NCI-H526 (cell line): Measurements from ENCODE around the gene GPRC5D.

Experiments used
- DNase-seq, 2 experiments: peaks; one replicate each; lab custom pipeline; 2025; lab: John Stamatoyannopoulos, UW

GPRC5D gene

DNA sequence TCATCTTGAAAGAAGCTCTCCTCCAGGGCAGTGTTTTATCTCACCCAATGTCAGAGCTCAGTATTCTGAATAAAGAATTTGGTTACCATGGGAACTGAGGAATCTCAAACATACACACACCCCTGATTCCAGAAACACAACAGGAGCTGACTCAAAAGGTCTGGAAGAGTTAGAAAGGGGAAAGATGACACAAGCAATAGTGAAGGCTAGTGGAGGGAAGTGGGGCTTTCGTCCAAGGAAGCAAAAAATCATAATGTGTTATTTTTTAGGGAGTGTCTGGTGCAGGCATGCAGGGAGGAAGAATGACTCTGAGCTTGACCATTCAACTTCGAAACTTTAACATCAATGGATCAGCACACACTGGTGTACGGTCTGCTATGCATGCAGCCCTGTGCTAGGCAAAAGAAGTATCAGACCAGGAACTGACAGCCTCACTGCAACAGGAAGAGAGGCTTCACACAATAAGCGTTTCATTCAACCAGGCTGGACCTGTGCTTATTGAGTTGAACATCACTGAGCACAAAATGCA lies 27.8 kb upstream of the GPRC5D start:
- DNase-seq = no peak

DNA sequence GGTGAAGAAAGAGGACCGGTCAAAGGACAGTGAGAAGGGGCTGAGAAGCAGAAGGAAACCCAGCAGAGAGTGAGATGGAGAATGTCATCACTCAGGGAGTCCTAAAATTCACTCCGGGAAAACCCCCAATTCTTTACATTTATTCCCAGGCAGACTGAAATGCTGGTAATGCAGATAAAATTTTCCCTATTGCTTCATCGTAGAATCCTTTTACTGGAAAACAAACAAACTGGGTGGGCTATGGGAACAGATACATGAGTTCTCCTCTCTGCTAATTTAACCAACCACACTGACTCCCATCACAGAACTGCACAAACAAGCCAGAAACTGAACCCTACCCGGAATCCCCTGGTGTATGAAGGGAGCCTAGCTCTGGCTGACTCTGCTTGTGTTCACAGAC lies 27.2 kb upstream of the GPRC5D start:
- DNase-seq = no peak

DNA sequence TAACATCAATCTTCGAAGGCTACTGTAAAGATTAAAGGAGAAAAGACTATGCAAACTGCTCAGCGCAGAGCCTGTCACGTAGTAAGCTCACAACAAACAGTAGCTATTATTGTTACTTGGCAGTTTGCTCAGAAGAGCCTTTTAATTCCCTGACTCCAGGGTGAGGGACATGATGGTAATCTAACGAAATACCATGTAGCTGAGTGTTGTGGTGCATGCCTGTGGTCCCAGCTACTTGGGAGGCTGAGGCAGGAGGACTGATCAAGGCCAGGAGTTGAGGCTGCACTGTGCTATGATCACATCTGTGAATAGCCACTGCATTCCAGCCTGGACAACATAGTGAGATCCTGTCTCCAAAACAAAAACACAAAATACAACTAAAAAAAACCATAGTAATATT lies 25.3 kb upstream of the GPRC5D start:
- DNase-seq = no peak

DNA sequence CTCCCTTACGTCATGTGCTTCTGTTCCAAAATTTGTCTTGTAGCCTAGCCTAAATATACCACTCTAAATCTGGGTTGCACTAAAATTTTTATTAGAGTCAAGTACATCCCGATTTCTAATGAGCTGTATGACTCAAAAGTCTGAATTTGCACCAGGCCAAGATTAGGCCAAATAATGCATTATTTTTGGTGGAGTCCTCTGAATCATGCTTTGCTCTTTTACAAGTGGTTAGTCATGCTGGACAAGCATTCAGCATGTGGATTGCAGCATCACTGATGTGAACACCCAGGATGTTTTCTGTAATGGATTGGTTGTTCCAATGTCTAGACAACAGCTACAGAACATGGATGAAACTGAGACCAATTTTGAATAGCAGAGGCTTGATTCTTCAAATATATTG lies 24.4 kb upstream of the GPRC5D start:
- DNase-seq = no peak

DNA sequence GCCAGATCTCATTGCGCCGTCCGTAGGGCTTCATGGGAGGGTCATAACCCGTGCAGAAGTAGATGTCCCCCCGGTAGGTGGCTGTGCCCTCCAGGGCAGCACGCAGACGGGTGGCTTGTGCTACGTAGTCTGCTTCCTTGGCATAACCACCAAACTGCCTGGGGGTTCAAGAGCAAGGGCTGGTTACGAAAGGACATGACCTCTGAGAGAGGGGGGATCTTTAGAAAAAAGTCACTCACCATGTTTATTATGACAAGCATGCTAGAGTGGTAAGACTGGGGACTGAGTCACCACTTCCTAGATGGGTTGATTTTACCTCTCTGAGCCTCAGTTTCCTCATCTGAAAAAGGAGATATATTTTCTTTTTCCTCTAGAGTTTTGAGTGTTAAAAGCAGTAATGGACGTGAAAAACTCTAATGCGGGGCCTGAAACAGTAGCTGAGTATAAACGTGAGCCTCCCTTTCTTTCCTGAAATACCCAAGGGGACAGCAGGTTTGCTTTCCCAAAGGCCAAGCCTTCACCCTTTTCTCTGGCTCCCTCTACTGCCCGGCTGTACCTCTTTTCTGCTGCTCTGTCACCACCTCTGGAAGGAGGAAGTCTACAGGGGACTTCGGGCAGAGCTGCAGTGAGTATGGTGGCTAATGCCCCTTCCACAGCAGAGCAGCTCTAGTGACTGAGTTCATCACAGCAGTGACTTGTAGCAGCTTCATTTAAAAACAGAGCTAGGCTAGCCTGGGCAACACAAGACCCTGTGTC lies 23.5 kb upstream of the GPRC5D start:
- DNase-seq = peak in 1 of 2 experiments; percentile 17

DNA sequence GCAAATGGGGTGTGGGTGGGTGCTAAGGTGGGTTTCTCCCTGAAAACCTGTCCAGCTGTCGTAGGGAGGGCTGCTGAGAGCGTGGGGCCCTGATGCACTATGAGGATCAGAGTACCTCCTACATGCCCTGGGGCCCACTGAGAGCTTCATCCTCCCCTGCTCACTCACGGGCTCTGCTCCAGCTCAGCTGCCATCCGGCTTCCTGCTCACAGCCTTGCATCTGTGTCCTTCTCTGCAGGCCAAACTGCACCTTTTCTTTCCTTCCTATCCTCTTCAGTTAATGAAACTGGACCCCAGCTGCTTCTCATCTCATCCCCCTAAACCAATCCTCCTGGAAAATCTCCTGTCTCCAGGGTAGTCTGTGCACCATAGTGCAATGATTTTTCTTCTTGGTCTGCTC lies 22.2 kb upstream of the GPRC5D start:
- no peak for DNase-seq

DNA sequence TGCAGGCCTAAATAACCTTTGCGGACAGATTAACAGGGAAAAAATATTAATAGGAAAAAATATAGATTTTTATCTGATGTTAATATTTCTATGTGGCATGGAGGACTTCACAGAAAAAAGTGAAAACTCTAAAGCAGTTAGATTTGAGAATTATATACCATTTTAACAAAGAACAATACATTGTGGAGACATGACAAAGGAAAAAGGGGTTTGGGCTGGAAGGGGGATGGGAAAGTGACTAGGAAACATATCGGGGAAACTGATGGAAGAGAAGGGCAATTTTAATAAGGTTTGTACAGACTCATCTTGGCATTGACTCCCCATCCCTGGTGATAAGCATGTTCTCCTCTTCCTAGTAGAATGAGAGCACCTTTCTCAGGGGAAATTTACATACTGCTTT lies 21.0 kb upstream of the GPRC5D start:
- no peak for DNase-seq

DNA sequence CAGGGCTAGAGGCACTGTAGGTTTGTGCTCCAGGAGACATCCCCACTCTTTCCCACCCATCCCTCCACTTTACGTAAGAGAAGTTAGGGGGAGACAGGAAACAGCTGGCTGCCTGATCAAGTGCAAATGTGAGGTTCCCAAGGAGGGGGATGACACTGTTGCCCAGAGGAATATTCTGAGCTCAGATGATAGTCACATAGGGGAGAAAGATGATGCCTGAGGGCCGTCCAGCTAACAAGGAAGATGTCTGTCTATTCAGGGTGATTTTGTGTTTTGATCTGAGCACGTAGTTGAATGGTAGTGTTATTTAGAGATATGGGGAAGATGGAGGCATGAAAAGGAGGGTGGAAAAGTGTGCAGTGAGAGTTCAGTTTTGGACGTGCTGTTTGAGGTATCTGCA lies 13.9 kb upstream of the GPRC5D start:
- DNase-seq = no peak

DNA sequence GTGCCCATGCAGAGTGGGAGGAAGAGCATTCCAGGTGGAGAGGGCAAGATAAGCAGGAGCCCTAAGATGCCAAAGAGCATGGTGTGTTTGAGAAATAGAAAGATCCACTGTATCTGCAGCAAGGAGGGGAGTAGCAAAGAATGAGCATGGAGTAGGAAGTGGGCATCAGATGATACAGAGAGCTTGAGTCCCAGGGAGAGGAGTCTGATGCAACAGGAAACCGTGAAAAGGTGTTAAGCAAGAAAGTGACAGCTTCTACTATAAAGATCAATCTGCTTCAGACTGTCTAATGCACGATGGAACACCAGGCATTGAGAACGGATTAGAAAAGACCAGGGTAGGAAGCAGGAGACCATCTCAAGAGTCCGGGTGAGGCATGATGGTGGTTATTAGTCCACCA lies 12.3 kb upstream of the GPRC5D start:
- DNase-seq = no peak

DNA sequence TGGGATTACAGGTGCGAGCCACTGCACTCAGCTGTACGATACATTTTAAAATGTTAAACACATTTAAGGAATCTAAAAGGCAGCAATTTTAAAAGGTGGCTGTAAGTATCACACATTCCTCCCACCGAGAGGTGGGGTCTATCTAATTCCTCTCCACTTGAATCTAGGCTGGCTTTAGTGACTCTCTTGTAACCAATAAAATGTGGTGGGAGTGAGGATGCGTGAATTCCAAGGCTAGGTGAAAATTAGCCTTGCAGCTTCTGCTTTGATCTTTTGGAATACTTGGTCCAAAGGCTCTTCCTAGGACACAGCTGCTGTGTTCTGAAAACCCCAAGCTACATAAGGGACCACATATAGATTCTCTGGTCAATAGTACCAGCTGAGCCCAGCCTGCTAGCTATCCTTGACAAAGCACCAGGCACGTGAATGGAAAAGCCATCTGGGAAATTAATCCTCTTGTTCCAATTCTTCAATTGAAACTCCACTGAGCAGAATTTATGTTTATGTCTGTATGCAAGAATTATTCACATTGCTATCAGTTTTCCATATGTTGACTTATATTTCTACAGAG lies 8.8 kb upstream of the GPRC5D start:
- no peak for DNase-seq

DNA sequence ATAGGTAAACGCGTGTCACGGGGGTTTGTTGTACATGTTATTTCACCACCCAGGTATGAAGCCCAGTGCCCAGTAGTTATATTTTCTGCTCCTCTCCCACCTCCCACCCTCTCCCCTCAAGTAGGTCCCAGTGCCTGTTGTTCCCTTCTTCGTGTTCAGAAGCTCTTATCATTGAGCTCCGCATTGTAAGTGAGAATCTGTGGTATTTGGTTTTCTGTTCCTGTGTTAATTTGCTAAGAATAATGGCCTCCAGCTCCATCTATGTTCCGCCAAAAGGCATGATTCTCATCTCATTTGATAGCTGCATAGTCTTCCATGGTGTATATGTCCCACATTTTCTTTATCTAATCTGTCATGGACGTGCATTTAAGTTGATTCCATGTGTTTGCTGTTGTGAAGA lies 6.9 kb upstream of the GPRC5D start:
- no peak for DNase-seq

DNA sequence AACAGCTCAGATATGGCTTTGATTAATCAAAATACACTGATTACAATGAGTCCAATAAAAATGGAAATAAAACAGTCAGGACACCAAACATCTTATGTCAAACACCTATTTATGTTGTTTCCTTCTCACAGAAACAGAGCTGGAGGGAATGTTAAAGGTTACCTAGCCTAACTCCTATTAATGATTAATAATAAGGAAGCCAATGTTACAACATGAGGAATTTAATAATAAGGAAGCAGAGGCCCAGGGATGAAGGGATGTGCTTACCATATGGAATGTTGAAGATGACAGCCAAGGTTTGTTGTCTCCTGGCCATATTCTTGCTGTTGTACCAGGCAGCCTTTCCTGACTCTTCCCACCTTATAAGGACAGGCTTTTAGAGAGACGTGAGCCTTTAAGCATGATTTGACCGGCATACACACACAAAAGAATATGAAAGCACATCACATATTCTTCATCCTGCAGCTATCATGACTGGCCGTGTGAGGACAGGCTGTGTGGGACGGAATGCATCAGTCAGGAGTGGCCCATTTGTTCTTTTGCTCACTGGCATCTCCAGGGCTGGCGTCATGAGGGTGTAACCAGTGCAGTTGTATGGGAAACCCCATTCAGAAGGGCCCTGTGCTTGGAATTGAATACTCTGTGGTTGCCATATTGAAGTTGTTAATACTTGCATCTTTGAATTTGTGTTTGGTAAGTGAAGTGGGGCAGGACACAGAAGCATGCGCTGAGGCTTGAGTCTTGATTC lies 3.1 kb upstream of the GPRC5D start:
- no peak for DNase-seq

DNA sequence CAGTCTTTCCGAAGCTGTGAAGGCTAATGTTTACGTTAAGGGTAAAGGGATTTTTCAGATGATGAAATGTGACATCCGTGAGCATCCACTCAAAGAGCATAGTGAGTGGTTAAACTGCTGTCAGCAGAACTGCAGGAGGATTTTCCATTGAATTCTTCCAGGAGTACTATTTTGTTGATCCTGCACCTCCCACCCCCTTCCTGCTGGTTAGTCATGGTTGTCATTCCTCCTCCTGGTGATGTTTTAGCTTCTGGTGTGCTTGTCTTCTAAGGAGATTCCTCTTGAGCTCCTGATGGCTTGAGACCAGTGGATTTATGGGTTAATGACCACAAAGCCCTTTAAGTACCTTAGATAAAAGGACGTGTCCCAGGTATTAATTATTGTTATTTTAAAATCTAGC lies 2.4 kb upstream of the GPRC5D start:
- no peak for DNase-seq

DNA sequence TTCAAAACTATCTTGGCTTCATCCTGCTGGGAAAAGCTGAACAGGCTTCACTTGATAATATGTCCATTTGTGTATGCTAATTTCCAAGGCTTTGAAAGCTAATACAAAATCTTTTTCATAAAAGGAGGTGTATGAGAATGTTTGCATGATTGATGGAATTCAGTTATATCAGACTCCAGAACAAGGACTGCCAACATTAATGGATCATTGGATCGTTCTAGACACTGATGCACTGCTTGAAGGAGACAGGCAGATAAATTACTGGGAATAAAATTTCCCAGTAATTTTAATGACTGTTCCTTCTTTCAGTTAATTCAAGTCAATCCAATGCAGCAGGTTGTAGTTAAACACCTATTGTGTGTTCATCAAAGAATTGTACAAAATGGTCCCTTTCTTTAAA lies 466 bp downstream of the GPRC5D start:
- no peak for DNase-seq

DNA sequence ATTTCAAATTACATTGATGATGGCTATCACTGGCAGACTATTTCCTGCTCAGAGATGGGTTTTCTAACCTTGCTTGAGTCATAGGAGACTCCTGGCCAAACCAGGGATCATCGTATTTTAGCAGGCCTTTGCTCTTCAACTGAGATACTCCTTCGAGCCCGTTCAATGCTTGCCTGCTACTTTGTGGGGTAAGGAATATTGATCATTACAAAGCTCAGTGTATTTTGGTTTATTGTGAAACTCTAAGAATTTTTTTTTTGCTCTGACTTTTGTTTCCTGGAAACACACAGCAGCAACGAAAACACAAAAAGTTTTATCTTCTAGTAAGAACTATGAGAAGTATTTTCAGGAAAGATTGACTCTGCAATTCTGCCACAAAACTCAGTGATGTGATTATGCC lies 4.1 kb downstream of the GPRC5D start:
- no peak for DNase-seq

DNA sequence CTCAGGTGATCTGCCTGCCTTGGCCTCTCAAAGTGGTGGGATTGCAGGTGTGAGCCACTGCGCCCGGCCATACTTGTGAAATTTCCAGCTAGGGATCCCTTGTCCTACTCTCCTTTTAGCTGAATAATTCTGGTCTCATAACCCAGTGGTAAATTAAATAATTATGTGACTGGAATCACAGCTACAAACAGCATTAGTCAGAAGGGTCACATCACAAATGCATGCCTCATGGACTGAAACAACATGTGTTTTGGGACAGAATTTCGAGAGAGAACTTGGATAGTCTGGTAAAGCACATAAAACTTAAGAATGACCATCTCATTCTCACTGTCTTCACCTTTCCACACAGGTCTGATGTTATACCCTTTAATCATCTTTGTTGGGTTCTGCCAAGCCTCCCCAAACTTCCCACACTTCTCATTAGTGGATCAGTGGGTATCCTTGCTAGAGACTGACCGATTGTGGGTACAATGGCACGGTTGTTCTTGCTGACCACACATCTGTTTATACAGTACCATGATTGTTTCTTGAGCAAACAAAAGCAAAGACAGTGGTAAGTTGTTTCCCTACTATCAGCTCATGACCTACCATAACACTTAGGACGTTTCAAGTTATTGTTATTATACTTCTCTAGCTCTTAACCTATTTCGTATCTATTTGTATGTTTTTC lies 5.1 kb downstream of the GPRC5D start:
- peak; percentile 3 to 28 for DNase-seq

DNA sequence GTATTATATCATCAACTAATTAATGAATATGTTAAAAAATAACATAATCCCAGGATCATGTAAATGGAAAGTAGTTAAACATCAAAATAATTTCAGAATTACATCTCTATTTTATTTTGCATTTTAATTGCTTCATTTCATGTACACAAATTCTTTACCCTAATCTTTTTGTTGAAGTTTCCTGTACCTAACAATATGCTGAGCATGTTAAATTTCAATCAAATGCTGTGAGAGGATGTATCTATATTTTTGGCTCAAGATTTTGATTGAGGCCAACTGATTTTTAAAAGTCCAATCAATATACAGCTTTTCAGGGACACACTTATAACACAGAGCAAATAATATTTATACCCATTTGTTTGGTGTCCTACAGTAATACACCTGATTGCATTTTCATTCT lies 6.4 kb downstream of the GPRC5D start:
- DNase-seq = no peak

DNA sequence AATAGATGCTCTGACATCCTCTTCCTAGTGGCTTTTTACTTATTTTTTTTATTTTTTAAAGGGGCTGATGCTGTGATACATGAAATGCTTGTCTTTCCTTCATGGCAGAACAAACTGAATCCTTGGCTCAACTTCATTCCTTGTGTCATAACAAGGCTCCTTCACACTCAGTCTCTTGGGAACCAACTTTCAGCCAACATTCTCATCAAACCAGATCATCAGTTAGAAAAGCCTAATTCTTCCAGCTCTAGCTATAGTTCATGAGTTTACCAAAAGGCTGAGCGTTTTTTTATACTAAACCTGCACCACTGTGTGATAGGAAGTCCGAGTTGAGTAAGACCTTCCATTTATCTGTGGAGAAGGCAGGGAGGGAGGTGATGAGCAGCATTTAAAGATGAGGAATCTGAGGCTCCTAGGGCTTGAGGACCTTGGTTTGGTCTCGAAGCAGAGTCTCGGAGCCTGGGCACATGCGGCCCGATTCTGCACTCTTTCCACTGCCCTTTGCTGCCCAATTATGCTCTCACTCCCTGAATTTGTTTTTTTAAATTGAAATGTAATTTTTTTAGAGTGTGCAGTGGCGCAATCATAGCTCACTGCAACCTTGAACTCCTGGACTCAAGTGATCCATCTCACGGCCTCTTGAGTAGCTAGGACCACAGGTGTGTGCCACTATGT lies 8.2 kb downstream of the GPRC5D start:
- DNase-seq = no peak

DNA sequence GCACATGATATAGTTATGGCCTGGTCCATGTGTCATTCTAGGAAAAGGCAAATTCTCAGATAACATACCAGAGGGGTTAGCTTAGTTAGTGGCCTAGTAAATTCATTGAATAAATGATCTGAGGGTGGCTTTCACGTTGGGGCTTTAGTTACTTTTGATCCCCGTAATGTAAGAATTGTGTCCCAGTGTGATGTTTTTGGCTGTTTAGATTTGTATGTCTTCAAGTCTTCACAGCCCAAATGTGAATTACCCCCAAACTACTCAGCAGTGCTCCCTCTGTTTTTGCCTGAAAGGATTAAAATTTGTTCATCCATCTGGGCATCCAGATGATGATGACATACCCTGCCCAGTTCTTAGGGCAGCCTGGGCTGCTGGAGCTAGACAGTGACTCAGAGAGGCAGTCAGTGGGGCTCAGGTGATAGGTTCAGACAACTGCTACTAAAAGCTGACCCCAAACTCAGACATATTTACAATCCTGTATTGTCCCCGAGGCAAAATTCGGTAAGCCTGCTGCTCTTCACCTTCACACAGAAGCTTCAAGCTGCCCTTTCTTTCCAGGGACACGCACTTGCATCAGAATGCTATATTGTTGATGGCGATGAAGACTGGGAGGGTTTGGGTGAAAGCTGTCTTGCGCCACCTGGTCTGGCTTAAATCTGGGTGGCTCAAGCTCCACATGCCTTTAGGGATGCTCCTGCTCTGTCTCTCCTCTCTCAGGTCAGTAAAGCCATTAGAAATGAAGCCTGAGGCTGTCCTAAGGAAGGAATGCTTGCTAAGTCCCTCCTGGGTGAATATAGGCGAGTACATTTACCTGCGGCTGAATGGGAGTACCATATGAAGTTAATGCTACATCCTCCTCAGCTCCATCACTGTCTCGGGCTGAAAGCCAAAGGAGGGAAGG lies 10.3 kb downstream of the GPRC5D start:
- DNase-seq = no peak

DNA sequence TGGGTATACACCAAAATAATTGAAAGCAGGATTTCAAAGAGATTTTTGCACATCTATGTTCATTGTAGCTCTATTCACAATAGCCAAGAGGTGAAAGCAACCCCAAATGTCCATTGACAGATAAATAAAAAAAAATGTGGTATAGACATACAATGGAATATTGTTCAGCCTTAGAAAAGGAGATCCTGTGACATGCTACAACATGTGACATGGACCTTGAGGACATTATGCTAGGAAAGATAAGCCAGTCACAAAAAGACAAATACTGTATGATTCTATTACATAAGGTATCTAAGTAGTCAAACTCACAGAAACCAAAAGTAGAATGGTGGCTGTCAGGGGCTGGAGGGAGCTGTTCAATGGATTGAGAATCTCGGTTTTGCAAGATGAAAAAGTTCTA lies 12.1 kb downstream of the GPRC5D start:
- DNase-seq = no peak

DNA sequence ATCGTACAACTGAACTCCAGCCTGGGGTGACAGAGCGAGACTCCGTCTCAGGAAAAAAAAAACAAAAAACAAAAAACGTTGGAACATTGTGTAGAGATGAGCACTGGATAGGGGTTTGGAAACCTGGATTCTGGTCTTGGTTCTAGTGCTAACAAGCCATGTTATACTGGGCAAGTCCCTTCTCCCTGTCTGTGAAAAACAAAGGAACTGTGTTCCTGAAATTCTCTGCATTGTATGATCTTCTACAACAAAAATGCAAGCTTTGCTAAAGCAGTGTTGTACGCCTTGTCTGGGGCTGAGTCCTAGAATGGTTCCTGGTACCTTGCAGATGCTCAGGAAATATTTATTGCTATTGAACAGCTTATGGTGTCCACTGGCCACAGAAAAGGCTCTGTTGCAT lies 13.4 kb downstream of the GPRC5D start:
- no peak for DNase-seq
